GM19324 (cell line): ENCODE data around the gene PAK6.

ENCODE experiments used
- ATAC-seq: cut with Tn5 transposase; IDR thresholded peaks from one replicate; pipeline ENCODE4 v1.9.1; 2021; ENCODE audit warnings: mild to moderate bottlenecking, moderate library complexity; ENCODE audit not compliant: unreplicated experiment, low FRiP score

PAK6 gene

GRCh38 chr15:40325188-40325587, 86.3 kb downstream of the PAK6 start:
- ATAC-seq = no peak

GRCh38 chr15:40325700-40326099, 86.8 kb downstream of the PAK6 start:
- ATAC-seq = no peak
